ENCODE measurements around the gene TEDDM1.

GRCh38 chr1:182447660-182448059 is 47.2 kb upstream of the TEDDM1 start:
- no peak for TF ChIP-seq CTCF (IDR thresholded peaks at IDR 0.05)
- no peak for TF ChIP-seq POLR2A (IDR thresholded peaks at IDR 0.05)
